Stimulated activated CD4-positive, alpha-beta T cell treated with anti-CD3 and anti-CD28 coated beads, Interleukin-1b, Interleukin-23, amount 100 ng/mL, for 24 hours (primary cell): ENCODE results near the gene HLA-DOB.
A peak's percentile ranks its signal among the peaks of the same experiment; 100 is the strongest.
"Not testable (repeated sequence)": the region's sequence is repeated elsewhere in the genome, so short reads cannot be mapped to it uniquely, and the experiment has no call there.

ENCODE experiments used
- DNase-seq, 4 experiments: peaks; one replicate each; pipeline ENCODE4 v3.0.0-alpha.2; 2020; ENCODE audit warnings: low read depth in 4 of 4, low spot score in 1 of 4

HLA-DOB gene

DNA sequence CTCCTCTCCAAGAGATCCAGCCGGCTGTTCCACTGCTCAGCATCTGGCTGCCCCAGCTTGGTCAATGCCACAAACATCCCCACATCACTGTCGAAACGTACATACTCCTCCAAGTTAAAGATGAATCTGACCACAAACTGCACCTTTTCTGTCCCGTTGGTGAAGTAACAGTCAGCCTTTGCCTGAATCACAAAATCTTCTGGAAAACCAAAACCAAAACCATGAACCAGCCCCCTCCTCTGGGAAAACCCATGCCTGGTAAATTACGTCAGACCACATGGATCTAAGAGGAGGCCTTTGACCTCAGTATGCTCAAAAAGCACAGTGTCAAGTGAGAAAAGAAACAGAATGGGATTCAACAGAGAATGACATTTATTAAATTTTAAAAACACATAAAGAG lies 1.7 kb downstream of the HLA-DOB start:
- no peak for DNase-seq

- no peak for DNase-seq
Observed at GRCh38 chr6:32814145-32814544, 2.7 kb downstream of the HLA-DOB start.

DNA sequence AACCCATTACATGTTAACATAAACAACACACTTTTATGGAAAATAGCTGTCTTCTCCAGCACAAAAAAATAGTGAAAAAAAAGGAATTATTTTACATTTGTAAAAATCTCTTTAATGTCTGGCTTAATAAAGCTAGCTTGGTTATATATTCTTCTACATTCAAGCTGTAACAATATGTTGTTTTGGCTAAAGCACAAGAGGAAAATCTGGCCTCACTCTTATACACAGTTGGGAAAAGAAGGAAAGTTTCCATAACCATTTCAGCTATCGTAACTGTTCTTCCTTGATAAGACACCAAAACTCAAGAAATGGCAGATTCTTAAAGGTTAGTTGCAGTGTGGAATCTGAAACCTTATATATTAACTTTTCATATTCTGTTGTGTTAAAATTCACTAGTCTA lies 7.6 kb downstream of the HLA-DOB start:
- DNase-seq: no peak

GRCh38 chr6:32807020-32807580 lies 9.7 kb downstream of the HLA-DOB start:
- no peak for DNase-seq

DNA sequence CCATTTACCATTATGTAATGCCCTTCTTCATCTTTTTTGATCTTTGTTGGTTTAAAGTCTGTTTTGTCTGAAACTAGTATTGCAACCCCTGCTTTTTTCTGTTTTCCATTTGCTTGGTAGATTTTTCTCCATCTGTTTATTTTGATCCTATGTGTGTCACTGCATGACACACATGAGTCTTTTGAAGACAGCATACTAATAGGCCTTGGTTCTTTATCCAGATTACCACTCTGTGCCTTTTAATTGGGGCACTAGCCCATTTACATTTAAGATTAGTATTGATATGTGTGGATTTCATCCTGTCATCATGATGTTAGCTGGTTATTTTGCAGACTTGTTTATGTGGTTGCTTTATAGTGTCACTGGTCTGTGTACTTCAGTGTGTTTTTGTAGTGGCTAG lies 11.4 kb downstream of the HLA-DOB start:
- not testable (repeated sequence) for DNase-seq

- no peak for DNase-seq
Observed at GRCh38 chr6:32803416-32803815, 13.4 kb downstream of the HLA-DOB start.

- DNase-seq: no peak
Observed at GRCh38 chr6:32799740-32800139, 17.1 kb downstream of the HLA-DOB start.

- DNase-seq: no peak
Observed at GRCh38 chr6:32799168-32799567, 17.6 kb downstream of the HLA-DOB start.

GRCh38 chr6:32796848-32797776 lies 19.7 kb downstream of the HLA-DOB start:
- peak; percentile 61 to 79 (median 63) for DNase-seq

DNA sequence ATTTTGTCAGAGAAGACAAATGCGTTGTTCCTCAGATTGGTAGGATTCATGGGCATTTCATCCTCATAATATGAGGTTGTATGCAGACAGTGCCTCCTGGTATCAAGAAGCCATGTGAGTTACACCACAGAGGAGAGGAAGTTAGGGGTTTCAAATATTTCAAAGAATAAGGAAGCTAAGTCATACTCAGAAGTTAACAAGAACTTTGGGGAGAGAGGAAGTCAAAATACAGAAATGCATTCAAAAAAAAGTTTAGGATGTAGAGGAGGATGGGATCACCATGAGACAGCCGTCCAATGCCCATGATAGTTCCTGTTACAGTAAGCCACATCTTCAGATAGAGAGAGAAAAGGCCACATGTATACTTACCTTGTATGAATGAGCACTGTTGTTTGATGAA lies 22.3 kb downstream of the HLA-DOB start:
- no peak for DNase-seq

- no peak for DNase-seq
Observed at GRCh38 chr6:32792901-32793435, 23.8 kb downstream of the HLA-DOB start.

DNA sequence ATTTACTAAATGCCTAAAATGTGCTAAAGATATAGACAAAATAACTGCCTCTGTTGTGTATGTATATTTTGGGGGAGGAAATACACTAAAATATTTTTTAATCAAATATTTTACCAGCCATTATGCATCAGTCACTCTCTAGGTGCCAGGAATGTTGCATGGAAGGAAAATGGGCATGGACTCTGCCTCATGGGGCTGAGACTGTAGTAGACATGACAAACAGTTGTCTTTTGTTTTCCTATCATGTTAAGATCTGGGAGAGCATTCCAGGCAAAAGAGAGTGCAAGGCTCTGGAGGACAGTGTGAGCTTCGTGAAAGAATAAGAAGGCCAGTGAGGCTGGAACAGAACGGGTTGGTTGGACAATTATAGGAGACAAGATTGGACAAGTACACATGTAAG lies 26.5 kb downstream of the HLA-DOB start:
- DNase-seq: no peak

GRCh38 chr6:32785781-32786533 lies 30.8 kb downstream of the HLA-DOB start:
- DNase-seq: no peak

DNA sequence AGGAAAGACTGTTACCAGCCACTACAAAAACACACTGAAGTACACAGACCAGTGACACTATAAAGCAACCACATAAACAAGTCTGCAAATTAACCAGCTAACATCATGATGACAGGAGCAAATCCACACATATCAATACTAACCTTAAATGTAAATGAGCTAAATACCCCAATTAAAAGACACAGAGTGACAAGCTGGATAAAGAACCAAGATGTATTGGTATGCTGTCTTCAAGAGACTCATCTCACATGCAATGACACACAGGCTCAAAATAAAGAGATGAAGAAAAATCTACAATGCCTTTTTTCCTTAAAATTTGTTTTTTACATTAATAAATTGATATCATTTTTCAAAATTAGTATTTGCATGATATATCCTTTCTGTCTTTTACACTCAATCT lies 33.9 kb downstream of the HLA-DOB start:
- DNase-seq: not testable (repeated sequence)

- DNase-seq: no peak
Observed at GRCh38 chr6:32779036-32779435, 37.8 kb downstream of the HLA-DOB start.

DNA sequence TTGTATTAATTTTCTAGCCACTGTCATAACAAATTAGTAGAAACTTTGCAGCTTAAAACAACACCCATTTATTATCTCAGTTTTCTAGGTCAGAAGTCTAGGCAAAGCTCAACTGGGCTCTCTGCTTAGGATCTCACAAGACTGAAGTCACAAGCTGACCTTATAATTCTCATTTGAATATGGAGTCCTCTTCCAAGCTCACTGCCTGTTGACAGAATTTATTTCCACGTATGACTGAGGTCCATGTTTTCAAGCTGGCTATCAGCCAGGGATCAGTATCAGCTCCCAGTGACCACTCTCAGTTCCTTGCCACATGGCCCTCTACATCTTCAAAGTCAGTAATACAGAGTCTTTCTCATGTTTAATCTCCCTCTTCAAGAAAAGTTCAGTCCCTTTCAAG lies 41.7 kb downstream of the HLA-DOB start:
- DNase-seq: no peak

DNA sequence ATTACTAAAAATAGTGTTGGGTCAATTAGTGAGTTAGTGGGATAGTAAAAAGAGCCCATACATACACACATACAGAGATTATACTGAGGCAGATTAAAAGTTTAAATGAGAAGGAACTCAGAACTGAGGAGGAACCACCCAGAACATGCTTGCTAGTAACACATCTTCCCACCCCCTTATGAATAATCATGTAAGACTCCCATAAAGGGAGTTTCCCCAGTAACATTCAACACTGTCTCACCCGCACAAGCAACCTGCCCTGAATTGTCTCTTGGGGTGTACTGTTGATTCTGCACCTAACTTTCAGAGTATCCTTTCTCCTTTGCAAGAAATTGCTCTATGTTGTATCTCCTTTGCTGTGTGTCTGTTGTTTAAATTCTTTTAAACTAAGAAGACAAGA lies 42.4 kb downstream of the HLA-DOB start:
- no peak for DNase-seq

DNA sequence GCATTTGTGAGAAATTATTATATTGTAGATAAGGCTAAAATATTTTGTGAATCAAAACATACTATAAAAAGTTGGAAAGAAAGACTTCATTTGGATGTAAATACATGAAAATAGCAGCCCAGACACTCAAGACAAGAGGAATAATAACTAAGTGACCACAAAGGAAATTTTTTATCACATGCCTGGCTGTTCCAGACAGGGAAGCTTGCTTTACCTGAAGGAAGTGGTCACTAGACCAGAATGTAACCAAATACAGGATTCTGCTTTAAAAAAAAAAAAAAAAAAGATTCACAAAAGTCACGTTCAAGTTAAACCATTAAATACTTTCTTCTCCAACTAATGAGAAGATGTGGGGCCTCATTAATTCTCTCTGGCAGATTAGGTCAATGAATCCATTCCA lies 44.1 kb downstream of the HLA-DOB start:
- no peak for DNase-seq

DNA sequence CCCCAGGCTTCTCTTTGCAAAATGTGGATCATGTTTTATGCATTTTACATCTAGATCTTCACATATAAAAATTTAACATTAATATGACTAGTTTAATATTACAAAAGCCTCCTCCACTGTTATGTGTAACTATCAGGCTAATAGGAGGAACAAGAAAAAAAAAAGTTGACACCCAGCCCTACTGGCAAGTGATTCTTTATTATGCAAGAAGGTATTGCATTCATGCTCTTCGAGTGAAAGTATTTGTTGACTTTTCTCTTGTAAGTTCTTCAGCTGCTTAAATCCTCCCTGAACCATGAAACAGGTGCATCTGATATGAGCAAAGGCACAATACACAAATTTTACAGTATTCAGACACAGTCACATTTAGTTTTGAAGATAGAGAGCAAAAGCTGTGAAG lies 52.8 kb downstream of the HLA-DOB start:
- no peak for DNase-seq

- DNase-seq: no peak
Observed at GRCh38 chr6:32763421-32763820, 53.4 kb downstream of the HLA-DOB start, which contains the start of gene HLA-DQB2. Gene HLA-DQB2, minus strand, starts transcription at chr6:32763532. Its CDS starts 62 bp downstream, at chr6:32763470.
